ENCODE data around the gene CD8B2. TPM values are rescaled to one million over a fixed set of nuclear protein-coding genes. Genes with fewer than 3 reads are reported as not detected.
A peak's percentile ranks its signal among the peaks of the same experiment; 100 is the strongest.
"Not testable (repeated sequence)": the region's sequence is repeated elsewhere in the genome, so short reads cannot be mapped to it uniquely, and the experiment has no call there.

CD8B2 gene
- polyA plus RNA-seq, 1 donor from 2014 or later: not detected

DNA sequence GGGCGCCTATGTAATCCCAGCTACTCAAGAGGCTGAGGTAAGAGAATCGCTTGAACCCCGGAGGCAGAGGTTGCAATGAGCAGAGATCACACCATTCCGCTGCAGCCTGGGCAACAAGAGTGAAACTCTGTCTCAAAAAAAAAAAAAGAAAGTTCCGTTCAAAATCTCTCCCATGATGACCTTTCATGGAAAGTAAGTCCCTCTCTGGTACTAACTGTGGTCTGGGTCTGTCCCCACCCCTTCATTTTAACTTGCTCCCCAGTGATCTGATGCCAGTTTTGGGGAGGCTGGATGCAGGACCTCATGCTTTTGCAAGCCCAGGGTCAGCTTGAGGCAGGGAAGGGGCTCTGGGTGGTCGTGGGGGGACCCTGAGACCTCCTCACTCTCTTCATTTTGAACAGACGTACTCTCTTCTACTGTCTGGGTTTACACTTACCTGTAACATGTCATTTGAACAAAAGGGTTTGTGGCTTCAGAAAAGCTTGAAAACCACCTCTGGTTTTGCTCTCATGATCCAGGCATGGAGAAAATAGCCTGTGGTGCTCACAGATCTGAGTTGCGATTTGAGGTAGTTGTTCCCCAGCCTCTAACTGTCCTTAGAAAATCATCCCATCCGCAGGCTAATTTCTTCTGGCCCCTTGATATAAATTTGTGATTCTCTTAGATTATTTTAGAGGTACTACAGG, 19.0 kb downstream of the CD8B2 start:
- not testable (repeated sequence) for H3K27me3 Mint-ChIP-seq, H3K4me1 Mint-ChIP-seq, H3K36me3 Mint-ChIP-seq, H3K4me3 Mint-ChIP-seq, H3K27ac Mint-ChIP-seq, H3K9me3 Mint-ChIP-seq

DNA sequence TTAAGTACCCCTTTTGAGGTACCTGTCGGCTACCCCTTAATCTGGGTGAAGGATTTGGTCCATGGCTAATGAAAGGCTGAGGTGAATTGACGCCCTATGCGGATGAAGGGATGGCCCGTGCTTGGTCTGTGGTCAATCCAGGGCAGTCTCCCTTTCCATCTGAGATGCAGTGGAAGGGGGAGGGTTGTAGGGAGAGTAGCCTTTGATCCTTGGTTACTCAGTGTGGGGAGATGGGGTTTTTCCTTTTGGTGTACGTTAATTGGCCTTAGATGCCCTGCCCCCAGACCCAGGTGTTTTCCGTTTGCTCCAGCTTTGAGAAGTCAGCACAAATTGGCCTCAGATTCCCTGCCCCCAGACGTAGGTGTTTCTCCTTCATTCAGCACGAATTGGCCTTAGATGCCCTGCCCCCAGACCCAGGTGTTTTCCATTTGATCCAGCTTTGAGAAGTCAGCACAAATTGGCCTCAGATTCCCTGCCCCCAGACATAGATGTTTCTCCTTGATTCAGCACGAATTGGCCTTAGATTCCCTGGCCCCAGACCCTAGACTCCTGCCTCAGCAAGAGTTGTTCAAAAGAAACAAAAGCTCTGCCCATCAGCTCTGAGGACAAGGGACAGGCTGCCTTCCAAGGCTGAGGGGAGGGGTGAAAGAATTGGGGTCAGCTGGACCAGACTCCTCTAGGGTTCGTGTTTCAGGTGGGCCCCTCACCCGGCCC, 21.7 kb downstream of the CD8B2 start:
- H3K4me3 Mint-ChIP-seq, H3K27ac Mint-ChIP-seq, H3K36me3 Mint-ChIP-seq: not testable (repeated sequence)

GRCh38 chr2:106509374-106509770, 22.2 kb downstream of the CD8B2 start:
- H3K36me3 Mint-ChIP-seq, H3K9me3 Mint-ChIP-seq, H3K4me1 Mint-ChIP-seq, H3K27me3 Mint-ChIP-seq, H3K27ac Mint-ChIP-seq, H3K4me3 Mint-ChIP-seq: not testable (repeated sequence)

More for the DNA sequence above, 21.7 kb downstream of the CD8B2 start:
- not testable (repeated sequence) for H3K4me1 Mint-ChIP-seq, H3K9me3 Mint-ChIP-seq, H3K27me3 Mint-ChIP-seq

DNA sequence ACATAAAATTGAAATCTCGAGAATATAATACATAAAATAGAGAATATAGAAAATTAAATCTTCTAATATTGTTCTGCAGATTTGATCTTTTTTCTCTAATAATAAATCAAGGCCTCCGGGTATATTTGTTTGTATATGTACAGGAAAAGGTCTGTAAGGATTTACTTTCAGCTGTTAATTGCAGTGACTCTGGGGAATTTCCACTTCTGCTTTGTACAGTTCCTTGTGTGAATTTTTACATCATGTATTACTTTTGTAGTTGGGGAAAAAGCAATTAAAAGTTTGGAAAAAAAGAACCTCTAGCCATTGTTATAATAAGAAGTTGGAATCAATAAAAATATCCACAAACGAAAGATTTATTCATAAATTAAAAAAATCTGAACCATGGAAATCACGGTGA, 23.6 kb downstream of the CD8B2 start:
- H3K4me3 Mint-ChIP-seq: not testable (repeated sequence)

GRCh38 chr2:106511476-106511901, 24.3 kb downstream of the CD8B2 start:
- not testable (repeated sequence) for H3K27me3 Mint-ChIP-seq, H3K4me3 Mint-ChIP-seq, H3K36me3 Mint-ChIP-seq, H3K27ac Mint-ChIP-seq, H3K9me3 Mint-ChIP-seq, H3K4me1 Mint-ChIP-seq

More for the DNA sequence above, 23.6 kb downstream of the CD8B2 start:
- not testable (repeated sequence) for H3K27ac Mint-ChIP-seq, H3K36me3 Mint-ChIP-seq, H3K9me3 Mint-ChIP-seq, H3K4me1 Mint-ChIP-seq, H3K27me3 Mint-ChIP-seq

DNA sequence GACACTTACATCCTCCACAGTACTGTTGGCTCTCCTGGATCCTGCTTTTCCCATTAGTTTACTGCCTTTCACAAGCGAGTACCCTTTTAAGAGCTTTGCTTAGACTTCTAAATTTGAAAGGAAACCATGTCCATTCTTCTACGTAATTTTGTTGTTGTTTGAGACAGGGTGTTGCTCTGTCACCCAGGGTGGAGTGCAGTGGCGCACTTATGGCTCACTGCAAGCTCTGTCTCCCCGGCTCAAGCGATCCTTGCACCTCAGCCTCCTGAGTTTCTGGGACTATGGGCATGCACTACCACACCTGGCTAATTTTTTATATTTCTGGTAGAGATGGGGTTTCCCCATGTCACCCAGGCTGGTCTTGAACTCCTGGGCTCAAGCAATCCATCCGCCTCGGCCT, 24.8 kb downstream of the CD8B2 start:
- H3K27ac Mint-ChIP-seq, H3K9me3 Mint-ChIP-seq, H3K4me1 Mint-ChIP-seq, H3K36me3 Mint-ChIP-seq, H3K27me3 Mint-ChIP-seq: not testable (repeated sequence)
- H3K4me3 Mint-ChIP-seq: peak overlapping the region in 1 of 4 donors; percentile 41

DNA sequence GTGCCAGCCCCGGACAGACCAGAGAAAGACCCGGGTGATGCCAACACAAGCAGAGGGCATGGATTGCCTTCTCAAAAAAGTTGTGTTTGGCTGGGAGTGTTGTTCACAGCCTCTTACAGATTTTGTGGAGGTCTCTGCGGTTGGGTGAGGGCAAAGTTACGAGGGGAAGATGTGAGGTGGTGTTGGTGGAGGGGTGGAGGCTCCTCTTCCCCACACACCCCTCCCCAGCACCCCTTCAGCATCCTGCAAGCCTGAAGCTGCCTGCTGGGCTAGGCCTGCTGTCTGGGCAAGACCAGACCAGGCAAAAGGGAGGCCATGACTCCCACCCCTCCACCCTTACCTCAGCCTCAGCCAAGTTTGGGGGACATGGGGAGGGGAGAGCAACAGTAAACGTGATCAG, 26.2 kb downstream of the CD8B2 start:
- H3K27ac Mint-ChIP-seq, H3K36me3 Mint-ChIP-seq, H3K27me3 Mint-ChIP-seq, H3K9me3 Mint-ChIP-seq, H3K4me1 Mint-ChIP-seq, H3K4me3 Mint-ChIP-seq: not testable (repeated sequence)

GRCh38 chr2:106514827-106515226, 27.7 kb downstream of the CD8B2 start:
- H3K4me1 Mint-ChIP-seq, H3K36me3 Mint-ChIP-seq, H3K9me3 Mint-ChIP-seq, H3K27me3 Mint-ChIP-seq, H3K4me3 Mint-ChIP-seq, H3K27ac Mint-ChIP-seq: not testable (repeated sequence)

GRCh38 chr2:106516436-106516835, 29.3 kb downstream of the CD8B2 start:
- Mint-ChIP-seq H3K27me3 (no peaks in the 10 kb centered on the region), H3K9me3 (no peaks in the 10 kb centered on the region), H3K27ac (no peak overlapping the region), H3K36me3 (no peaks in the 10 kb centered on the region), H3K4me1 (no peaks in the 10 kb centered on the region), H3K4me3 (no peak overlapping the region)

- no peak overlapping the region for H3K4me3 Mint-ChIP-seq
- H3K4me1 Mint-ChIP-seq: no peaks in the 10 kb centered on the region
- H3K27me3 Mint-ChIP-seq: no peaks in the 10 kb centered on the region
- H3K9me3 Mint-ChIP-seq: no peaks in the 10 kb centered on the region
- no peaks in the 10 kb centered on the region for H3K36me3 Mint-ChIP-seq
- no peak overlapping the region for H3K27ac Mint-ChIP-seq
Measured at GRCh38 chr2:106516864-106517263, 29.7 kb downstream of the CD8B2 start.

GRCh38 chr2:106517329-106517728, 30.2 kb downstream of the CD8B2 start:
- H3K4me3 Mint-ChIP-seq: no peak overlapping the region
- no peak overlapping the region for H3K27ac Mint-ChIP-seq
- no peaks in the 10 kb centered on the region for H3K27me3 Mint-ChIP-seq
- no peaks in the 10 kb centered on the region for H3K36me3 Mint-ChIP-seq
- no peaks in the 10 kb centered on the region for H3K4me1 Mint-ChIP-seq
- H3K9me3 Mint-ChIP-seq: no peaks in the 10 kb centered on the region

- H3K27ac Mint-ChIP-seq: no peak overlapping the region
- peaks cover 0 to 6% (median 2%) of the 10 kb centered on the region in 3 donors for H3K9me3 Mint-ChIP-seq
- no peaks in the 10 kb centered on the region for H3K27me3 Mint-ChIP-seq
- no peak overlapping the region for H3K4me3 Mint-ChIP-seq
- no peaks in the 10 kb centered on the region for H3K36me3 Mint-ChIP-seq
- no peaks in the 10 kb centered on the region for H3K4me1 Mint-ChIP-seq
Measured at GRCh38 chr2:106519767-106520166, 32.6 kb downstream of the CD8B2 start.

GRCh38 chr2:106521016-106521415, 33.9 kb downstream of the CD8B2 start:
- Mint-ChIP-seq H3K4me1 (no peaks in the 10 kb centered on the region), H3K27me3 (no peaks in the 10 kb centered on the region), H3K36me3 (no peaks in the 10 kb centered on the region), H3K9me3 (peaks cover 0 to 6% (median 2%) of the 10 kb centered on the region in 3 donors), H3K27ac (no peak overlapping the region), H3K4me3 (no peak overlapping the region)

DNA sequence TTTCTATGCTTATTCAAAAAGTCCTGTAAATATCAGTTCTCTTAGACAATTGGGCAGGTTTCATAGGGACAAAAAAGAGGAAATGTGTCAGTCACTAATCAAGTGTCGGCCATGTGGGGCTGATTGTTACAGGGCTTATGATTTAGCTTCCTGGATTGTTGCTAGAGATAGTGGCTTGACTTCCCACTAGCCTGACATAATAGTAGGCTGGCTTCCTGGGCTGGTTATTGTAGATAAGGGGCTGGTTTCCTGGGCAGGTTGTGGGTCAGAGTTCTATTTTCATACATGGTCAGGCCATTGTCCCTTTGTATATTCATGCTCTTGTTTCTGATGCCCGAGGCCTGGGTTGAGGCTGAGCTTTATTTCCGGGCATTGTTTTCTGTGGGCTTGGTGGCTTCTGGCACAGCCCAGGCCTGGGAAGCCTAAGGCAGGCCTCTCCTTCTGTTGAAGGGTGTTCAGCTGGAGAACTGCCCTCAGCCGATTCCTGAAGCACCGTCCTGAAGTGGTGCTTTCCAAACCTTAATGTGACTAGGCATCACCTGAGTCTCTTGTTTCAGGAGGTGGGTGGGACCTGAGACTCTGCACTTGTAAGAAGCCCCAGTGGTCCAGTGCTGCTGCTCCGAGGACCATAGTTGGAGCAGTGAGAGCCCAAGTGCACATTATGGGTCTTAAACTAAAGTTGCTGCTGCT, 37.0 kb downstream of the CD8B2 start:
- Mint-ChIP-seq H3K9me3 (peaks cover 0 to 6% (median 2%) of the 10 kb centered on the region in 3 donors), H3K27ac (no peak overlapping the region), H3K4me1 (no peaks in the 10 kb centered on the region), H3K4me3 (no peak overlapping the region), H3K27me3 (no peaks in the 10 kb centered on the region), H3K36me3 (no peaks in the 10 kb centered on the region)

DNA sequence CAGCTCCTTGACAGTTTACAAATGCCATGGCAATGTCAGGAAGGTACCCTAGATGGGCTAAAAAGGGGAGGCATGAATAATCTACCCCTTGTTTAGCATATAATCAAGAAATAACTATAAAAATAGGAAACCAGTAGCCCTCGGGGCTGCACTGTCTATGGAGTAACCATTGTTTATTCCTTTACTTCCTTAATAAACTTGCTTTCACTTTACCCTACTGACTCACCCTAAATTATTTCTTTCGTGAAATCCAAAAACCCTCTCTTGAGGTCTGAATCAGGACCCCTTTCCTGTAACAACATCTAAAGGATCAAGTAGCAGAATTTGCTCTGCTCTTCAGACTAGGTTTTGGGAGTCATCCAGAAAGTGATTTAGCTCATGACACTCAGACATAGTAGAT, 43.7 kb downstream of the CD8B2 start:
- H3K27me3 Mint-ChIP-seq: peaks cover 1% of the 10 kb centered on the region
- H3K36me3 Mint-ChIP-seq: no peaks in the 10 kb centered on the region
- no peak overlapping the region for H3K27ac Mint-ChIP-seq
- no peak overlapping the region for H3K4me3 Mint-ChIP-seq
- H3K4me1 Mint-ChIP-seq: no peaks in the 10 kb centered on the region
- no peaks in the 10 kb centered on the region for H3K9me3 Mint-ChIP-seq

All from IgD-negative memory B cell (primary cell).